Measurements from ENCODE around the gene USP30. TPM values are rescaled to one million over a fixed set of nuclear protein-coding genes. Genes with fewer than 3 reads are reported as not detected.

Gene USP30
- total and polyA plus RNA-seq, 3 experiments from 2014 or later: 7.3 to 12.6 (median 8.4) TPM

- Mint-ChIP-seq H3K27ac (peak overlapping the region in 3 of 8 donors; percentile 70 to 80 (median 77)), H3K27me3 (no peaks in the 10 kb centered on the region), H3K4me1 (no peaks in the 10 kb centered on the region), H3K36me3 (peaks cover 13 to 73% (median 32%) of the 10 kb centered on the region in 3 donors), H3K4me3 (peak overlapping the region in 1 of 7 donors; percentile 34), H3K9me3 (no peaks in the 10 kb centered on the region)
- POLR2A ChIA-PET: no interaction called here
- no peak overlapping the region for H3K27ac ChIP-seq (ENCODE audit: low read depth, low read length)
- DNase-seq: no peak
- CTCF ChIA-PET: interaction anchor here (0.9 to 1.6 kb wide), 3 partner anchors 8 to 42 kb away, joined by 3 to 4 read pairs (median 3); partner anchors contain the start of gene ALKBH2
- H3K36me3 ChIP-seq (ENCODE audit: insufficient read depth, low read length): peaks cover 17% of the 10 kb centered on the region
- H3K4me1 ChIP-seq (ENCODE audit: insufficient read depth, low read length): no peaks in the 10 kb centered on the region
- no peaks in the 10 kb centered on the region for H3K27me3 ChIP-seq (ENCODE audit: insufficient read depth, low read length, poor library complexity, severe bottlenecking)
- no peak overlapping the region for H3K4me3 ChIP-seq (ENCODE audit: low read length)
- no peaks in the 10 kb centered on the region for H3K9me3 ChIP-seq (ENCODE audit: low read length)
Measured at GRCh38 chr12:109069307-109070271, 17.2 kb downstream of the USP30 start.

DNA sequence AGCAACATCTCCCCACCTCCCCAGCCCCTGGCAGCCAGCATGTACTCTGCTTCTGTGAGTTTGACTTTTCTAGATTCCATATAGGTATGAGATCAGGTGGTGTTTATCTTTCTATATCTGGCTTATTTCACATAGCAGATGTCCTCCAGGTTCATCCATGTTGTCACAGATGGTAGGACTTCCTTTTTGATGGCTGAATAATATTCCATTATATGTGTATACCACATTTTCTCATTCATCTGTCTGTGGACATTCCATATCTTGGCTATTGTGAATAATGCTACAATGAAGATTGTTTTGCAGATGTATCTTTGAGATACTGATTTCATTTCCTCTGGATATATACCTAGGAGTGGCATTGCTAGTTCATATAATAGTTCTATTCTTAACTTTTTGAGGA is 22.5 kb downstream of the USP30 start:
- Histone ChIP-seq H3K27me3 (ENCODE audit: insufficient read depth, low read length, poor library complexity, severe bottlenecking) (no peaks in the 10 kb centered on the region), H3K4me1 (ENCODE audit: insufficient read depth, low read length) (no peaks in the 10 kb centered on the region), H3K36me3 (ENCODE audit: insufficient read depth, low read length) (peaks cover 11% of the 10 kb centered on the region), H3K9me3 (ENCODE audit: low read length) (no peaks in the 10 kb centered on the region), H3K4me3 (ENCODE audit: low read length) (no peak overlapping the region), H3K27ac (ENCODE audit: low read depth, low read length) (no peak overlapping the region)
- Mint-ChIP-seq H3K9me3 (peaks cover 4 to 12% (median 7%) of the 10 kb centered on the region in 5 donors), H3K36me3 (peaks cover 46 to 80% (median 46%) of the 10 kb centered on the region in 3 donors), H3K4me1 (no peaks in the 10 kb centered on the region), H3K4me3 (no peak overlapping the region), H3K27me3 (no peaks in the 10 kb centered on the region), H3K27ac (no peak overlapping the region)
- DNase-seq: no peak
- ChIA-PET CTCF (no interaction called here), POLR2A (no interaction called here)

DNA sequence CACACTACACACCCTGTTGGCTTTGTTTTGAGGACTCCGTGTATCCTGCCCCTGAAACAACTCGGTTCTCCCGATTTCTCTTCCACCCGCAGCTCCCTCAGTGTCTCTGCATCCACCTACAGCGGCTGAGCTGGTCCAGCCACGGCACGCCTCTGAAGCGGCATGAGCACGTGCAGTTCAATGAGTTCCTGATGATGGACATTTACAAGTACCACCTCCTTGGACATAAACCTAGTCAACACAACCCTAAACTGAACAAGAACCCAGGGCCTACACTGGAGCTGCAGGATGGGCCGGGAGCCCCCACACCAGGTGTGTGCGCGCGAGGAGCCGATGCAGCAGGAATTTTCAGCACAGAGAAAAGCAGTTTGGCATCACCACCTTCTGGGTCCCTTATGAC is 30.4 kb downstream of the USP30 start:
- Mint-ChIP-seq H3K27me3 (no peaks in the 10 kb centered on the region), H3K27ac (peak overlapping the region in 1 of 8 donors; percentile 36), H3K9me3 (peaks cover 5 to 13% (median 5%) of the 10 kb centered on the region in 5 donors), H3K4me3 (no peak overlapping the region), H3K36me3 (peaks cover 25 to 86% (median 44%) of the 10 kb centered on the region in 3 donors), H3K4me1 (no peaks in the 10 kb centered on the region)
- DNase-seq: no peak
- H3K9me3 ChIP-seq (ENCODE audit: low read length): no peaks in the 10 kb centered on the region
- ChIA-PET CTCF (interaction anchor here (1.6 kb wide), 1 partner anchor 10 kb away, joined by 3 read pairs; the partner anchor contains the start of gene ALKBH2), POLR2A (no interaction called here)
- H3K4me1 ChIP-seq (ENCODE audit: insufficient read depth, low read length): no peaks in the 10 kb centered on the region
- H3K36me3 ChIP-seq (ENCODE audit: insufficient read depth, low read length): peaks cover 35% of the 10 kb centered on the region
- no peak overlapping the region for H3K27ac ChIP-seq (ENCODE audit: low read depth, low read length)
- H3K27me3 ChIP-seq (ENCODE audit: insufficient read depth, low read length, poor library complexity, severe bottlenecking): no peaks in the 10 kb centered on the region
- no peak overlapping the region for H3K4me3 ChIP-seq (ENCODE audit: low read length)

GRCh38 chr12:109084425-109084824 is 32.0 kb downstream of the USP30 start:
- Mint-ChIP-seq H3K4me3 (no peak overlapping the region), H3K27ac (peak overlapping the region in 1 of 8 donors; percentile 27), H3K27me3 (no peaks in the 10 kb centered on the region), H3K36me3 (peaks cover 14 to 89% (median 37%) of the 10 kb centered on the region in 3 donors), H3K4me1 (no peaks in the 10 kb centered on the region), H3K9me3 (peaks cover 0 to 5% (median 3%) of the 10 kb centered on the region in 5 donors)
- Histone ChIP-seq H3K27me3 (ENCODE audit: insufficient read depth, low read length, poor library complexity, severe bottlenecking) (no peaks in the 10 kb centered on the region), H3K4me3 (ENCODE audit: low read length) (no peak overlapping the region), H3K27ac (ENCODE audit: low read depth, low read length) (no peak overlapping the region), H3K36me3 (ENCODE audit: insufficient read depth, low read length) (peaks cover 37% of the 10 kb centered on the region), H3K9me3 (ENCODE audit: low read length) (no peaks in the 10 kb centered on the region), H3K4me1 (ENCODE audit: insufficient read depth, low read length) (no peaks in the 10 kb centered on the region)
- POLR2A ChIA-PET: interaction anchor here (0.5 kb wide), 1 partner anchor 204 kb away, joined by 3 read pairs; no protein-coding TSS in a partner anchor
- CTCF ChIA-PET: interaction anchor here (0.7 to 1.1 kb wide), 3 partner anchors 8 to 204 kb away, joined by 3 to 4 read pairs (median 3); partner anchors contain the start of gene ALKBH2
- no peak for DNase-seq

GRCh38 chr12:109085590-109085989 is 33.2 kb downstream of the USP30 start:
- no peaks in the 10 kb centered on the region for H3K27me3 ChIP-seq (ENCODE audit: insufficient read depth, low read length, poor library complexity, severe bottlenecking)
- no peaks in the 10 kb centered on the region for H3K9me3 Mint-ChIP-seq
- no peaks in the 10 kb centered on the region for H3K9me3 ChIP-seq (ENCODE audit: low read length)
- no peak overlapping the region for H3K4me3 ChIP-seq (ENCODE audit: low read length)
- H3K36me3 ChIP-seq (ENCODE audit: insufficient read depth, low read length): peaks cover 43% of the 10 kb centered on the region
- no peak for DNase-seq
- no peak overlapping the region for H3K27ac ChIP-seq (ENCODE audit: low read depth, low read length)
- H3K27me3 Mint-ChIP-seq: no peaks in the 10 kb centered on the region
- peaks cover 0 to 5% (median under 1%) of the 10 kb centered on the region in 3 donors for H3K4me1 Mint-ChIP-seq
- no peak overlapping the region for H3K4me3 Mint-ChIP-seq
- H3K36me3 Mint-ChIP-seq: peaks cover 3 to 91% (median 30%) of the 10 kb centered on the region in 3 donors
- no peaks in the 10 kb centered on the region for H3K4me1 ChIP-seq (ENCODE audit: insufficient read depth, low read length)
- peak overlapping the region in 2 of 8 donors; percentile 3 to 63 for H3K27ac Mint-ChIP-seq
- POLR2A ChIA-PET: no interaction called here
- CTCF ChIA-PET: interaction anchor here (0.8 kb wide), 1 partner anchor 203 kb away, joined by 3 read pairs; no protein-coding TSS in a partner anchor

- DNase-seq: no peak
- H3K27me3 Mint-ChIP-seq: no peaks in the 10 kb centered on the region
- H3K4me3 ChIP-seq (ENCODE audit: low read length): no peak overlapping the region
Measured at GRCh38 chr12:109087250-109087649, 34.9 kb downstream of the USP30 start.

GRCh38 chr12:109088818-109089217 is 36.4 kb downstream of the USP30 start:
- H3K9me3 ChIP-seq (ENCODE audit: low read length): no peaks in the 10 kb centered on the region
- POLR2A ChIA-PET: no interaction called here
- H3K4me1 ChIP-seq (ENCODE audit: insufficient read depth, low read length): peaks cover 21% of the 10 kb centered on the region
- Mint-ChIP-seq H3K4me3 (no peak overlapping the region), H3K9me3 (no peaks in the 10 kb centered on the region), H3K4me1 (peaks cover 26 to 34% (median 26%) of the 10 kb centered on the region in 3 donors), H3K27ac (peak overlapping the region in 5 of 8 donors; percentile 19 to 64 (median 54)), H3K36me3 (peaks cover 0 to 64% (median 4%) of the 10 kb centered on the region in 3 donors), H3K27me3 (no peaks in the 10 kb centered on the region)
- CTCF ChIA-PET: no interaction called here
- H3K27me3 ChIP-seq (ENCODE audit: insufficient read depth, low read length, poor library complexity, severe bottlenecking): no peaks in the 10 kb centered on the region
- DNase-seq: no peak
- H3K27ac ChIP-seq (ENCODE audit: low read depth, low read length): no peak overlapping the region
- peaks cover 23% of the 10 kb centered on the region for H3K36me3 ChIP-seq (ENCODE audit: insufficient read depth, low read length)
- H3K4me3 ChIP-seq (ENCODE audit: low read length): no peak overlapping the region

More at GRCh38 chr12:109087250-109087649, 34.9 kb downstream of the USP30 start:
- no peaks in the 10 kb centered on the region for H3K27me3 ChIP-seq (ENCODE audit: insufficient read depth, low read length, poor library complexity, severe bottlenecking)
- Mint-ChIP-seq H3K4me3 (no peak overlapping the region), H3K27ac (no peak overlapping the region), H3K36me3 (peaks cover 0 to 79% (median 17%) of the 10 kb centered on the region in 3 donors), H3K4me1 (peaks cover 10 to 19% (median 11%) of the 10 kb centered on the region in 3 donors), H3K9me3 (no peaks in the 10 kb centered on the region)
- peaks cover 8% of the 10 kb centered on the region for H3K4me1 ChIP-seq (ENCODE audit: insufficient read depth, low read length)
- no peaks in the 10 kb centered on the region for H3K9me3 ChIP-seq (ENCODE audit: low read length)
- no peak overlapping the region for H3K27ac ChIP-seq (ENCODE audit: low read depth, low read length)
- CTCF ChIA-PET: interaction anchor here (1.3 to 1.7 kb wide), 2 partner anchors 9 to 35 kb away, joined by 3 to 4 read pairs; partner anchors contain the start of gene USP30
- peaks cover 38% of the 10 kb centered on the region for H3K36me3 ChIP-seq (ENCODE audit: insufficient read depth, low read length)
- POLR2A ChIA-PET: no interaction called here

GRCh38 chr12:109089683-109090082 is 37.3 kb downstream of the USP30 start:
- peaks cover 27 to 39% (median 27%) of the 10 kb centered on the region in 3 donors for H3K4me1 Mint-ChIP-seq
- Histone ChIP-seq H3K27me3 (ENCODE audit: insufficient read depth, low read length, poor library complexity, severe bottlenecking) (no peaks in the 10 kb centered on the region), H3K4me1 (ENCODE audit: insufficient read depth, low read length) (peaks cover 21% of the 10 kb centered on the region), H3K36me3 (ENCODE audit: insufficient read depth, low read length) (peaks cover 22% of the 10 kb centered on the region), H3K9me3 (ENCODE audit: low read length) (no peaks in the 10 kb centered on the region), H3K27ac (ENCODE audit: low read depth, low read length) (no peak overlapping the region), H3K4me3 (ENCODE audit: low read length) (no peak overlapping the region)
- H3K27me3 Mint-ChIP-seq: no peaks in the 10 kb centered on the region
- no peaks in the 10 kb centered on the region for H3K9me3 Mint-ChIP-seq
- DNase-seq: no peak
- ChIA-PET CTCF (no interaction called here), POLR2A (no interaction called here)
- H3K36me3 Mint-ChIP-seq: peaks cover 0 to 57% (median 4%) of the 10 kb centered on the region in 3 donors
- peak overlapping the region in 7 of 8 donors; percentile 4 to 93 (median 42) for H3K27ac Mint-ChIP-seq
- peak overlapping the region in 1 of 7 donors; percentile 30 for H3K4me3 Mint-ChIP-seq
